Brain microvascular endothelial cell (primary cell): ENCODE data around the gene IKZF1.

Experiments
- DNase-seq: peaks from one replicate; pipeline ENCODE4 v3.0.0-alpha.2; 2020
- H3K27ac ChIP-seq: fragments of 250-450 bp; sonication (Bioruptor Pico); 2 replicates; pipeline ENCODE4 v1.5.1; 2020; ENCODE audit warnings: mild to moderate bottlenecking, moderate library complexity
- H3K27me3 ChIP-seq: fragments of 250-450 bp; sonication (Bioruptor Pico); replicated peaks from 2 replicates; pipeline ENCODE4 v1.5.1; 2020; ENCODE audit warnings: mild to moderate bottlenecking
- H3K36me3 ChIP-seq: fragments of 250-450 bp; sonication (Bioruptor Pico); replicated peaks from 2 replicates; pipeline ENCODE4 v1.5.1; 2020; ENCODE audit warnings: mild to moderate bottlenecking
- H3K4me3 ChIP-seq: 2 replicates; pipeline ENCODE4 v1.5.1; 2011; ENCODE audit warnings: low read depth, mild to moderate bottlenecking, control low read depth, low read length, moderate library complexity
- CTCF ChIP-seq: IDR thresholded peaks from 2 replicates; pipeline ENCODE4 v1.5.1; 2011; ENCODE audit warnings: low read depth, mild to moderate bottlenecking, moderate library complexity, low read length, control low read depth, inconsistent platforms; ENCODE audit errors: missing control alignments
- in situ Hi-C: cut with HindIII; loops from 2 replicates; pipeline ENCODE4 v1.10.0; 2017; ENCODE audit warnings: low sequenced_read_pairs, low pct_ligation_motif_present

The IKZF1 gene

GRCh38 chr7:50265968-50266634, 38.4 kb upstream of the IKZF1 start:
- Histone ChIP-seq H3K27ac (no peak overlapping the region), H3K27me3 (no peaks in the 10 kb centered on the region), H3K36me3 (no peaks in the 10 kb centered on the region), H3K4me3 (no peak overlapping the region)
- in situ Hi-C loops, result no loop called here
- no peak for DNase-seq
- no peak for TF ChIP-seq CTCF

DNA sequence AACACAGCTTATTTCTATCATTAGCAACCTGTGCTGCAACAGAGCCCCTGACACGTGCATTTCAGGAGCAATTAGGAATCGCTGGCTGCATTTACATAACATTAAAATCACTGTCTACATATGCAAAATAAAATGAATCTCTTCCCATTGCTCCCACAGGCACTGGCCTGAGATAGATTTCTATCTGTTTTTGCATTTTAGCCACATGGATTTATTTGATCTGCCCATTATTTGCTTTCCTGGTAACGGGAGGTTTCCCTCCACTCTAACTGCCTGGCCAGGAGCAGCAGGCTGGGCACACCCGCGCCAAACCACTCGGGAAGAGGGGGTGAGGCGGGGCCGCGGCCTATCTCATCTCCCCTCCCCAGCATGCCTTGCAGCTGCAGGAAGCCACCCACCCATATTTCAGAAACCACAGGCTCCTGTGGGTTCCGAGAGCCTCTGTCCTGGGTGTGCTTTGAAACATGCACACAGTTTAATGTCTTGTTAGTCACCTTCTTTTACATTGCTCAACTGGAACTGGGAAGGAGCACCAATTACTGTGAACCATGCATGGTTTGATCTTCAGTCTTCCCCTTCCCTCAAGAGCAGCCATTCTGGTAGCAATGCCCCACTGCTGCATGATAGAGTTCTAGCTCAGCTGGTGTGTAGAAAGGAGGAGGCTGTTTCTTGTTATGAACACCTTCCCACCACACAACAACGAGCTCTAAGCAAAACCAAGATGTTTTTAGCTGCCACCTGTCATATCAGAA, 37.7 kb upstream of the IKZF1 start:
- DNase-seq, result no peak
- Histone ChIP-seq H3K27me3 (no peaks in the 10 kb centered on the region), H3K4me3 (no peak overlapping the region), H3K27ac (no peak overlapping the region), H3K36me3 (no peaks in the 10 kb centered on the region)
- no peak for TF ChIP-seq CTCF
- in situ Hi-C loops, result no loop called here

- H3K27ac ChIP-seq, result no peak overlapping the region
- no peak for TF ChIP-seq CTCF
- DNase-seq, result no peak
- H3K27me3 ChIP-seq, result no peaks in the 10 kb centered on the region
- H3K4me3 ChIP-seq, result no peak overlapping the region
- in situ Hi-C loops, result no loop called here
- H3K36me3 ChIP-seq, result no peaks in the 10 kb centered on the region
These were observed 36.9 kb upstream of the IKZF1 start for GRCh38 chr7:50267525-50268041.

GRCh38 chr7:50268223-50268622, 36.3 kb upstream of the IKZF1 start:
- in situ Hi-C loops, result no loop called here
- H3K36me3 ChIP-seq, result no peaks in the 10 kb centered on the region
- H3K27ac ChIP-seq, result no peak overlapping the region
- no peak for TF ChIP-seq CTCF
- DNase-seq, result no peak
- no peaks in the 10 kb centered on the region for H3K27me3 ChIP-seq
- H3K4me3 ChIP-seq, result no peak overlapping the region

- Histone ChIP-seq H3K27ac (no peak overlapping the region), H3K36me3 (no peaks in the 10 kb centered on the region), H3K27me3 (no peaks in the 10 kb centered on the region), H3K4me3 (no peak overlapping the region)
- no peak for DNase-seq
- in situ Hi-C loops, result no loop called here
- TF ChIP-seq CTCF, result no peak
These were observed 35.5 kb upstream of the IKZF1 start for GRCh38 chr7:50268990-50269389.
